NT2/D1 (cell line): Measurements from ENCODE around the gene SMG9.

Experiments
- DNase-seq: peaks from one replicate; pipeline ENCODE4 v3.0.0-alpha.2; 2011; ENCODE audit warnings: low read depth, low spot score
- H3K27me3 ChIP-seq: 2 replicates; pipeline ENCODE4 v1.6.0; 2011; ENCODE audit warnings: mild to moderate bottlenecking; ENCODE audit not compliant: insufficient read length, insufficient read depth
- H3K36me3 ChIP-seq: 2 replicates; pipeline ENCODE4 v1.6.1; 2011; ENCODE audit warnings: mild to moderate bottlenecking, low read length, mixed read lengths; ENCODE audit not compliant: insufficient read depth, insufficient read length
- H3K4me1 ChIP-seq: 2 replicates; pipeline ENCODE4 v1.5.1; 2011; ENCODE audit not compliant: insufficient read depth, insufficient read length
- H3K4me3 ChIP-seq: 2 replicates; pipeline ENCODE4 v1.5.1; 2011; ENCODE audit warnings: low read depth; ENCODE audit not compliant: insufficient read length
- H3K9ac ChIP-seq: 2 replicates; pipeline ENCODE4 v1.6.0; 2011; ENCODE audit warnings: low read depth; ENCODE audit not compliant: insufficient read length
- H3K9me3 ChIP-seq: 2 replicates; pipeline ENCODE4 v1.5.1; 2011; ENCODE audit warnings: mild to moderate bottlenecking, low read length; ENCODE audit not compliant: insufficient read depth
- SUZ12 ChIP-seq: IDR thresholded peaks from 2 replicates; pipeline ENCODE4 v1.6.1; 2011; ENCODE audit not compliant: insufficient read length, insufficient read depth; ENCODE audit errors: extremely low read depth
- YY1 ChIP-seq: IDR thresholded peaks from 2 replicates; pipeline ENCODE4 v1.6.1; 2011; ENCODE audit not compliant: insufficient read length, insufficient read depth
- ZNF274 ChIP-seq: IDR thresholded peaks from 2 replicates; pipeline ENCODE4 v1.6.1; 2011; ENCODE audit warnings: mild to moderate bottlenecking, low read depth, low read length

Gene SMG9

DNA sequence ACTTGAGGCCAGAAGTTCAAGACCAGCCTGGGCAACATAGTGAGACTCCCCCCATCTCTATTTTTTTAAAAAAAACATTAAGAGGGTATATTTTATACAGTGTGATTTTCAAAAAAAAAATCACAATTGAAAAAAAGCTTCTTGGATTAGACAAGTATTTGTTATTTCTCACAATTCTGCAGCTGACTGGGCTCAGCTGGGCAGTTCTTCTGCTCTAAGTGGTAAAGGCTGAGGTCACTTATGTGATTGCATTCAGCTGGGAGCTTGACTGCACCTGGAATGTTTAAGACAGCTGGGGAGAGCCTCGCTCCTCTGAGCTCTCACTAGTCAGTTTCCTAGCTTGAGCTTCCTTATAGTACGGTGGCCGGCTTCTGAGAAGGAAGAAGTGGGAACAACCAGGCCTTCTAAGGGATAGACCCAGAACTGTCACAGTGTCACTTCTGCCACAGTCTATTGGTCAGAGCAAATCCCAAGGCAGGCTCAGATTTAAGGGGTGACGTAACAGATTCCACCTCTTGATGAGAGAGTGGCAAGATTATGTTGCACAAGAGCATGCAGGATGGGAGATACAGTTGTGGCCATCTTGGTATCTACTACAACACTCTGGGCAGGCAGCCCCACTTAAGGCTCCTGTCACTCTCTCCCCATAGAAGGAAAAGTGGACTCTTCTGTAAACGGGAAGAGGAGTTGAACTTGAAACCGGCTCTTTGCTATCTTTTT, 58.6 kb downstream of the SMG9 start:
- TF ChIP-seq YY1 (no peak), SUZ12 (no peak), ZNF274 (no peak)
- Histone ChIP-seq H3K4me1 (peaks cover 3% of the 10 kb centered on the region), H3K9ac (no peak overlapping the region), H3K4me3 (no peak overlapping the region), H3K9me3 (peaks cover 13% of the 10 kb centered on the region; the same call in 1 of the 2 replicates), H3K36me3 (no peaks in the 10 kb centered on the region), H3K27me3 (peaks cover 9% of the 10 kb centered on the region)
- no peak for DNase-seq

GRCh38 chr19:43694553-43694952, 60.2 kb downstream of the SMG9 start:
- peaks cover 22% of the 10 kb centered on the region; the same call in 1 of the 2 replicates for H3K9me3 ChIP-seq

DNA sequence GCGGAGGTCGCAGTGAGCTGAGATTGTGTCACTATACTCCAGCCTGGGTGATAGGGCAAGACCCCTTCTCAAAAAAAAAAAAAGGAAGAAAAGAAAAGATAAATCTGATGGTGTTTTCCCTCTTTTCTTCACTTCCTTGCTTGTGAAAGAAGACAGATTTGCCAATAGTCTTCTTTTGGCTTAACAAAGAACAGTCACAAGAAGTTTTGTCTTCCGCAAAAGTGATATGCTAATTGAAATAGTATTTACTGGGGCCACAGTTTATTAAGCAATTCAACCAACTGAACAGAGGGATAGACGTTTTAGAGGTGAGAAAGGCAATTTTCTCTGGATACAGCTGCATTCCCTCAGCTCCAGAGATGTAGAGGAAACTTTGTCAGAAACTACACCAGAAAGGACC, 61.9 kb downstream of the SMG9 start:
- H3K9me3 ChIP-seq = peaks cover 22% of the 10 kb centered on the region; the same call in 1 of the 2 replicates

More at GRCh38 chr19:43694553-43694952, 60.2 kb downstream of the SMG9 start:
- H3K4me3 ChIP-seq = no peak overlapping the region
- no peak overlapping the region for H3K9ac ChIP-seq
- TF ChIP-seq YY1 = no peak
- no peak for TF ChIP-seq ZNF274
- no peak for TF ChIP-seq SUZ12
- H3K27me3 ChIP-seq = peaks cover 9% of the 10 kb centered on the region
- H3K4me1 ChIP-seq = no peaks in the 10 kb centered on the region
- no peaks in the 10 kb centered on the region for H3K36me3 ChIP-seq
- DNase-seq = no peak

GRCh38 chr19:43692385-43692784, 62.4 kb downstream of the SMG9 start:
- Histone ChIP-seq H3K27me3 (no peaks in the 10 kb centered on the region), H3K36me3 (no peaks in the 10 kb centered on the region), H3K4me3 (no peak overlapping the region), H3K9me3 (peaks cover 22% of the 10 kb centered on the region; the same call in 1 of the 2 replicates), H3K4me1 (peaks cover 4% of the 10 kb centered on the region), H3K9ac (no peak overlapping the region)
- DNase-seq = no peak
- TF ChIP-seq ZNF274 (no peak), YY1 (no peak)

More for the DNA sequence above, 61.9 kb downstream of the SMG9 start:
- no peaks in the 10 kb centered on the region for H3K36me3 ChIP-seq
- TF ChIP-seq ZNF274 = no peak
- no peak for TF ChIP-seq SUZ12
- TF ChIP-seq YY1 = no peak
- H3K27me3 ChIP-seq = no peaks in the 10 kb centered on the region
- H3K9ac ChIP-seq = no peak overlapping the region
- H3K4me3 ChIP-seq = no peak overlapping the region
- H3K4me1 ChIP-seq = no peaks in the 10 kb centered on the region
- no peak for DNase-seq

GRCh38 chr19:43691755-43692154, 63.0 kb downstream of the SMG9 start:
- Histone ChIP-seq H3K9ac (no peak overlapping the region), H3K36me3 (no peaks in the 10 kb centered on the region), H3K4me1 (peaks cover 5% of the 10 kb centered on the region), H3K27me3 (no peaks in the 10 kb centered on the region), H3K4me3 (no peak overlapping the region), H3K9me3 (peaks cover 22% of the 10 kb centered on the region; the same call in 1 of the 2 replicates)
- no peak for TF ChIP-seq YY1
- no peak for TF ChIP-seq SUZ12
- no peak for TF ChIP-seq ZNF274
- DNase-seq = no peak

DNA sequence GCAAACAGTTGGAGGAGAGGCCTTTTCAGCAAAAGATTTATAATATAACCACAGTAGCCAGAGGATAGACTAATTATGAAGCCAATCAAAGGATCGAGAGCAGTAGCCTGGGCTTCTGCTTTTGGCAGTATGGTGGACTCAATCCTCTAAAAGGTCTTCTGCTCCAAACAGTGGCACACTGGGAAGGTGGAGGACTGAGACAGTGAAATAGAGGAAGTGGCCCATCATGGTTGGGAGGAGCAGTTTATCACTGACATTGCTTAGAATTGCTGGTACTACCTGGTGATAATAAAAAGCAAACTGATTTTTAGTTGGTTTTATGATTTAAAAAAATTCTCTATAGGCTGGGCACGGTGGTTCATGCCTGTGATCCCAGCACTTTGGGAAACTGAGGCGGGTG, 63.9 kb downstream of the SMG9 start:
- Histone ChIP-seq H3K4me3 (no peak overlapping the region), H3K9ac (no peak overlapping the region), H3K27me3 (no peaks in the 10 kb centered on the region), H3K36me3 (no peaks in the 10 kb centered on the region), H3K4me1 (peaks cover 9% of the 10 kb centered on the region), H3K9me3 (peaks cover 22% of the 10 kb centered on the region; the same call in 1 of the 2 replicates)
- TF ChIP-seq SUZ12 (no peak), ZNF274 (no peak), YY1 (no peak)
- DNase-seq = no peak

DNA sequence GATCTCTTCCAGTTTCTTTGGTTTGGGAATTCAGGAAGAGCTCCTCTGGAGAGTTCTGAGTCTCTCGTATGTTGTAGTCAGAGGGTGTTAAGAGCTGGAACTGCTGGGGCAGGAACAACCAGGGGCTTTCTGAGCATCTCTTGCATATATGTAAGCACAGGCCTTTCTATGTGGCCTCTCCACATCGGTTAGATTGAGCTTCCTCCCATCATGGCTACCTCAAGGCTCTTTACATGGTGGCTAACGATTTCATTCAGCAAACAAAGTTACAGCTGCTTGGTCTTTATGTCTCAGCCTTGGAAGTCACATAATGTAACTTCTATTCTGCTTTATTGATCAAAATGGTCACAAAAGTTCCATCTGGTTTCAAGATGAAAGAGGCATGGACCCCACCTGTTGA, 64.3 kb downstream of the SMG9 start:
- peaks cover 9% of the 10 kb centered on the region for H3K4me1 ChIP-seq
- H3K27me3 ChIP-seq = no peaks in the 10 kb centered on the region
- DNase-seq = no peak

More for the DNA sequence above, 64.3 kb downstream of the SMG9 start:
- Histone ChIP-seq H3K4me3 (no peak overlapping the region), H3K9ac (no peak overlapping the region), H3K36me3 (no peaks in the 10 kb centered on the region), H3K9me3 (peaks cover 22% of the 10 kb centered on the region; the same call in 1 of the 2 replicates)
- TF ChIP-seq YY1 (no peak), ZNF274 (no peak), SUZ12 (no peak)
